ENCODE data around the gene SPAG16.

SPAG16 gene

DNA sequence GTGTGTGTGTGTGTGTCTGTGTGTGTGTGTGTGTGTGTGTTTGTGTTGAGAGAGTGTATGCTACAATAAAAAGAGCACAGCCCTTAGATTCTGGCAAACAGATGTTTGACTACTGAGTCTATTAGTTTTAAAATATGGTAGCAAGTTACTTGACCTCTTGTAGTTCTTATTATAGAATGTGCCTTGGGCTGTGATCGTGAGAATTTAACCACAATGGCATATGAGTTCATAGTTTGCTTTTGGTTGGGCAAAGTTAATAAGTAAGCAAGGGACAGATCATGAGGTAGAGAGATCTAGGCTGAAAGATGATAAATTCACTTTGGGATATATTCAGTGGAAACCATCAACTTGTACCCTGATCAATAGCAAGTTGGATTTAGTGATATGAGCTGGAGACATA is 792.3 kb downstream of the SPAG16 start:
- no peak overlapping the region for H2AFZ ChIP-seq (ENCODE audit: low read depth, low read length, severe bottlenecking)
- TF ChIP-seq EZH2phosphoT487 (conservative IDR thresholded peaks at IDR 0.05; ENCODE audit: low read length) = no peak
- TF ChIP-seq, protein P1, sequence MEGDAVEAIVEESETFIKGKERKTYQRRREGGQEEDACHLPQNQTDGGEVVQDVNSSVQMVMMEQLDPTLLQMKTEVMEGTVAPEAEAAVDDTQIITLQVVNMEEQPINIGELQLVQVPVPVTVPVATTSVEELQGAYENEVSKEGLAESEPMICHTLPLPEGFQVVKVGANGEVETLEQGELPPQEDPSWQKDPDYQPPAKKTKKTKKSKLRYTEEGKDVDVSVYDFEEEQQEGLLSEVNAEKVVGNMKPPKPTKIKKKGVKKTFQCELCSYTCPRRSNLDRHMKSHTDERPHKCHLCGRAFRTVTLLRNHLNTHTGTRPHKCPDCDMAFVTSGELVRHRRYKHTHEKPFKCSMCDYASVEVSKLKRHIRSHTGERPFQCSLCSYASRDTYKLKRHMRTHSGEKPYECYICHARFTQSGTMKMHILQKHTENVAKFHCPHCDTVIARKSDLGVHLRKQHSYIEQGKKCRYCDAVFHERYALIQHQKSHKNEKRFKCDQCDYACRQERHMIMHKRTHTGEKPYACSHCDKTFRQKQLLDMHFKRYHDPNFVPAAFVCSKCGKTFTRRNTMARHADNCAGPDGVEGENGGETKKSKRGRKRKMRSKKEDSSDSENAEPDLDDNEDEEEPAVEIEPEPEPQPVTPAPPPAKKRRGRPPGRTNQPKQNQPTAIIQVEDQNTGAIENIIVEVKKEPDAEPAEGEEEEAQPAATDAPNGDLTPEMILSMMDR (IDR thresholded peaks at IDR 0.05; ENCODE audit: insufficient read depth, low read length, poor library complexity, severe bottlenecking) = no peak
- H3K9me2 ChIP-seq (replicated peaks; ENCODE audit: insufficient read depth, low read length) = no peaks in the 10 kb centered on the region
- H4K20me1 ChIP-seq (ENCODE audit: low read depth, low read length) = no peaks in the 10 kb centered on the region
- H3K4me3 ChIP-seq (ENCODE audit: insufficient read depth, low read length, poor library complexity, severe bottlenecking) = no peak overlapping the region
- no peak overlapping the region for H3K27ac ChIP-seq (ENCODE audit: low read depth, low read length)
- H3K9me3 ChIP-seq (ENCODE audit: insufficient read depth, low read length) = no peaks in the 10 kb centered on the region
- no peaks in the 10 kb centered on the region for H3K79me2 ChIP-seq (ENCODE audit: insufficient read depth, low read length)
- H3K9ac ChIP-seq (ENCODE audit: low read length) = no peak overlapping the region
- H3K4me2 ChIP-seq (ENCODE audit: low read depth, low read length, poor library complexity, severe bottlenecking) = no peak overlapping the region
- H3K27me3 ChIP-seq (ENCODE audit: low read length) = no peaks in the 10 kb centered on the region
- H3F3A ChIP-seq (ENCODE audit: insufficient read depth) = no peaks in the 10 kb centered on the region
- H3K36me3 ChIP-seq (ENCODE audit: low read length) = no peaks in the 10 kb centered on the region

DNA sequence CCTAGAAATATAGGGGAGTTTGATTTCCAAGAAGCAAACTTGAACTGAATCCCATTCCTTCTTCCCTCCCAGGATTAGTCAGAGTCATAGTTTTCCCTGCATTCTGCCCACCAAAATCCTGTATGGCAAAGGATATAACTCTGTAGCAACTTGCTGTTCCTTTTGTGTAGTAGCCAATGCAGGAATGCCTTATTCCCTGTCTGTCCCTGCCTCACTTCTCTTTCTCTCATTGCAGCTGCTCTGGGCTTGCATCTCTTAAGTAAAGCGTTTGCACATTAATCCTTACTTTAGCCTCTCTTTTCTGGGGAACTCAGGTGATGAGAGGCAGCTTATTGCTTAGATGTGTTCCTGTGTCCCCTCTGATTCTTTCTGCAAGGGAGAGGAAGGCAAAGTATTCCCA is 793.5 kb downstream of the SPAG16 start:
- no peak for TF ChIP-seq EZH2phosphoT487 (conservative IDR thresholded peaks at IDR 0.05; ENCODE audit: low read length)
- H2AFZ ChIP-seq (ENCODE audit: low read depth, low read length, severe bottlenecking) = no peak overlapping the region
- H3K27ac ChIP-seq (ENCODE audit: low read depth, low read length) = no peak overlapping the region
- no peaks in the 10 kb centered on the region for H3K9me2 ChIP-seq (replicated peaks; ENCODE audit: insufficient read depth, low read length)
- no peaks in the 10 kb centered on the region for H3K27me3 ChIP-seq (ENCODE audit: low read length)
- H3K79me2 ChIP-seq (ENCODE audit: insufficient read depth, low read length) = no peaks in the 10 kb centered on the region
- no peaks in the 10 kb centered on the region for H3F3A ChIP-seq (ENCODE audit: insufficient read depth)
- H3K4me3 ChIP-seq (ENCODE audit: insufficient read depth, low read length, poor library complexity, severe bottlenecking) = no peak overlapping the region
- H3K9me3 ChIP-seq (ENCODE audit: insufficient read depth, low read length) = no peaks in the 10 kb centered on the region
- H3K9ac ChIP-seq (ENCODE audit: low read length) = no peak overlapping the region
- H3K36me3 ChIP-seq (ENCODE audit: low read length) = no peaks in the 10 kb centered on the region
- H4K20me1 ChIP-seq (ENCODE audit: low read depth, low read length) = no peaks in the 10 kb centered on the region
- no peak overlapping the region for H3K4me2 ChIP-seq (ENCODE audit: low read depth, low read length, poor library complexity, severe bottlenecking)

DNA sequence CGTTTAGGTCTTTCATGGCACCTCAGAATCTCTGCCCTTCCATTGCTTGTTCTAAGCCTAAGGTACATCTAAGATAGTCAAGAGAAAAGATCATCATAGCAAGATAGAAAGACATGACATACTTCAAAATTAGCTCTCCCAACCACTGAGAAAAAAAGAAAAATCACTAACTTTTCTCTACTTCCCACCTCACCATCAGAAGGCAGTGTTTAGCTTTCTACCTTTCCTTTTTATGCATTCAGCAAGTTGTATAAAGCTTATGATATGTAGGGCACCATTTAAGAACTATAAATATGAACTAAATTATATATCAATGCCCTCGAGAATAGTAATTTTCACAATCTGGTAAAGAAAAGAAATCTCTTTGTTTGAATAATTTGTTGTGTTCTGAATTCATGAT is 794.8 kb downstream of the SPAG16 start:
- Histone ChIP-seq H3K9me3 (ENCODE audit: insufficient read depth, low read length) (no peaks in the 10 kb centered on the region), H3K27me3 (ENCODE audit: low read length) (no peaks in the 10 kb centered on the region), H3K9ac (ENCODE audit: low read length) (no peak overlapping the region), H3K36me3 (ENCODE audit: low read length) (no peaks in the 10 kb centered on the region), H3K4me3 (ENCODE audit: insufficient read depth, low read length, poor library complexity, severe bottlenecking) (no peak overlapping the region), H3K4me2 (ENCODE audit: low read depth, low read length, poor library complexity, severe bottlenecking) (no peak overlapping the region), H3K27ac (ENCODE audit: low read depth, low read length) (no peak overlapping the region), H2AFZ (ENCODE audit: low read depth, low read length, severe bottlenecking) (no peak overlapping the region), H3F3A (ENCODE audit: insufficient read depth) (no peaks in the 10 kb centered on the region), H3K9me2 (replicated peaks; ENCODE audit: insufficient read depth, low read length) (no peaks in the 10 kb centered on the region), H4K20me1 (ENCODE audit: low read depth, low read length) (no peaks in the 10 kb centered on the region), H3K79me2 (ENCODE audit: insufficient read depth, low read length) (no peaks in the 10 kb centered on the region)
- TF ChIP-seq, protein P1 (IDR thresholded peaks at IDR 0.05; ENCODE audit: insufficient read depth, low read length, poor library complexity, severe bottlenecking) = no peak

DNA sequence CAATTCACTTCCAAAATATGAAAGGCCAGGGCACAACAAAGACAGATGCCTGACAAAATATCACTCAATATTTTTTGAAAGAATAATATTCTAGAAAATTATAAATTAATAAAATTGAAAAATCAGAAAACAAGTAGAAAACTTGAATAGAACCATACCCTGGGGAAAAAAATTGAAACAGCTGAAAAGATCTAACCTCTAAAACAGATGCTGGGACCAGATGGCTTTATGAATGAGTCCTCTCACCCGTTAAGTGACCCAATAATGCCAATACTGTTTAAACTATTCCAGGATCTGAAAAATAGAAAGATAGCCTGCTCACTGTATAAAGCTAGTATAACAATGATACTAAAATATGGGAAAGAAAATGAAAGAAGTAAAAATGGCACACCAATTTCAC is 804.3 kb downstream of the SPAG16 start:
- no peak overlapping the region for H3K4me2 ChIP-seq (ENCODE audit: low read depth, low read length, poor library complexity, severe bottlenecking)
- no peaks in the 10 kb centered on the region for H3K9me3 ChIP-seq (ENCODE audit: insufficient read depth, low read length)
- H3K36me3 ChIP-seq (ENCODE audit: low read length) = no peaks in the 10 kb centered on the region
- H3F3A ChIP-seq (ENCODE audit: insufficient read depth) = no peaks in the 10 kb centered on the region
- H2AFZ ChIP-seq (ENCODE audit: low read depth, low read length, severe bottlenecking) = no peak overlapping the region
- no peak overlapping the region for H3K9ac ChIP-seq (ENCODE audit: low read length)
- no peaks in the 10 kb centered on the region for H3K9me2 ChIP-seq (replicated peaks; ENCODE audit: insufficient read depth, low read length)
- no peak overlapping the region for H3K4me3 ChIP-seq (ENCODE audit: insufficient read depth, low read length, poor library complexity, severe bottlenecking)
- H4K20me1 ChIP-seq (ENCODE audit: low read depth, low read length) = no peaks in the 10 kb centered on the region
- no peak overlapping the region for H3K27ac ChIP-seq (ENCODE audit: low read depth, low read length)
- H3K27me3 ChIP-seq (ENCODE audit: low read length) = no peaks in the 10 kb centered on the region
- no peaks in the 10 kb centered on the region for H3K79me2 ChIP-seq (ENCODE audit: insufficient read depth, low read length)
- TF ChIP-seq, protein P1 (IDR thresholded peaks at IDR 0.05; ENCODE audit: insufficient read depth, low read length, poor library complexity, severe bottlenecking) = no peak
- no peak for TF ChIP-seq EZH2phosphoT487 (conservative IDR thresholded peaks at IDR 0.05; ENCODE audit: low read length)
